ENCODE data around the gene MB.

- no peak for TF ChIP-seq POLR2A (IDR thresholded peaks at IDR 0.05)
- TF ChIP-seq CTCF (IDR thresholded peaks at IDR 0.05) = no peak
Measured at GRCh38 chr22:35605369-35605680, 11.8 kb downstream of the MB start.

All from lower leg skin (tissue), 3 donors.